H1 (cell line): Measurements from ENCODE around the gene CKAP5. TPM values are rescaled to one million over a fixed set of nuclear protein-coding genes. Genes with fewer than 3 reads are reported as not detected.

Experiments
- CTCF ChIA-PET: fragments of 300-600 bp; sonication (Branson Sonifier 250); formaldehyde crosslinking; loops from one replicate; lab custom pipeline; 2021; ENCODE audit not compliant: partially characterized antibody; lab: Charles Lee
- POLR2A ChIA-PET: fragments of 300-600 bp; sonication (Branson Sonifier 250); formaldehyde crosslinking; loops from one replicate; lab custom pipeline; 2021; ENCODE audit warnings: inconsistent platforms; ENCODE audit not compliant: partially characterized antibody; lab: Charles Lee
- DNase-seq, 2 experiments: peaks; one replicate each; pipeline versions ENCODE4 v3.0.0 to v3.0.0-alpha.2; 2010 to 2022; ENCODE audit warnings: low spot score in 2 of 2, low read depth in 1 of 2, mixed read lengths in 1 of 2
- FAIRE-seq: peaks from 2 replicates; lab custom pipeline; 2011; peaks lifted over from hg19 to GRCh38; lab: Jason Lieb, UNC
- H2AFZ ChIP-seq: 2 replicates; pipeline ENCODE4 v1.8.1; 2012; ENCODE audit warnings: low read length, inconsistent platforms
- H2AK5ac ChIP-seq: 2 replicates; pipeline ENCODE4 v1.6.1; 2013; ENCODE audit warnings: low read depth, low read length
- H2BK120ac ChIP-seq: replicated peaks from 2 replicates; pipeline ENCODE3; 2013; ENCODE audit warnings: low read depth, low read length, inconsistent platforms
- H2BK12ac ChIP-seq: 2 replicates; pipeline ENCODE4 v1.6.1; 2013; ENCODE audit warnings: low read depth, low read length
- H2BK15ac ChIP-seq: 2 replicates; pipeline ENCODE4 v1.6.1; 2013; ENCODE audit warnings: low read length
- H2BK20ac ChIP-seq: 2 replicates; pipeline ENCODE4 v1.6.1; 2013; ENCODE audit warnings: low read length
- H2BK5ac ChIP-seq: 2 replicates; pipeline ENCODE4 v1.6.1; 2013; ENCODE audit warnings: low read depth, low read length
- H3K14ac ChIP-seq: 2 replicates; pipeline ENCODE4 v1.6.1; 2013; ENCODE audit warnings: inconsistent platforms; ENCODE audit not compliant: insufficient read length
- H3K18ac ChIP-seq: 2 replicates; pipeline ENCODE4 v1.6.1; 2013; ENCODE audit warnings: low read length; ENCODE audit errors: extremely low read depth
- H3K23ac ChIP-seq: 2 replicates; pipeline ENCODE4 v1.6.1; 2013; ENCODE audit warnings: inconsistent platforms; ENCODE audit not compliant: insufficient read length
- H3K23me2 ChIP-seq: 2 replicates; pipeline ENCODE4 v1.6.1; 2013; ENCODE audit warnings: low read depth, low read length
- H3K27ac ChIP-seq: 2 replicates; pipeline ENCODE4 v1.6.1; 2011; ENCODE audit warnings: low read depth, low read length, inconsistent platforms
- H3K27me3 ChIP-seq, 4 experiments: replicated peaks in 1 of 4; 1 replicate in 1 of 4; 2 replicates in 3 of 4; pipeline versions ENCODE4 v1.6.1 to v1.8.1; 2011 to 2013; ENCODE audit warnings: low read length in 3 of 4, mild to moderate bottlenecking in 3 of 4, inconsistent platforms in 2 of 4, mixed read lengths in 2 of 4, moderate library complexity in 1 of 4; ENCODE audit not compliant: control insufficient read depth in 3 of 4, insufficient read depth in 3 of 4; ENCODE audit errors: extremely low read depth in 1 of 4
- H3K36me3 ChIP-seq, 4 experiments: 2 replicates each; pipeline versions ENCODE4 v1.6.1 to v1.8.1; 2011 to 2013; ENCODE audit warnings: mild to moderate bottlenecking in 4 of 4, low read length in 3 of 4, moderate library complexity in 2 of 4, control low read depth in 1 of 4, inconsistent platforms in 1 of 4; ENCODE audit not compliant: insufficient read depth in 4 of 4, control insufficient read depth in 2 of 4
- H3K4ac ChIP-seq: replicated peaks from 2 replicates; pipeline ENCODE3; 2013; ENCODE audit warnings: low read length, low read depth, mixed read lengths, inconsistent platforms; ENCODE audit not compliant: insufficient read length
- H3K4me1 ChIP-seq, 4 experiments: replicated peaks in 1 of 4; 1 replicate in 1 of 4; 2 replicates in 3 of 4; pipeline versions ENCODE4 v1.6.1 to v1.8.1; 2011 to 2013; ENCODE audit warnings: low read length in 3 of 4, inconsistent platforms in 2 of 4, mixed read lengths in 1 of 4; ENCODE audit not compliant: insufficient read depth in 4 of 4, control insufficient read depth in 3 of 4
- H3K4me2 ChIP-seq, 2 experiments: 2 replicates each; pipeline versions ENCODE4 v1.6.1 to v1.8.1; 2011 to 2013; ENCODE audit warnings: low read depth in 2 of 2, low read length in 2 of 2, control low read depth in 1 of 2, inconsistent platforms in 1 of 2, mild to moderate bottlenecking in 1 of 2; ENCODE audit not compliant: insufficient read depth in 1 of 2
- H3K4me3 ChIP-seq, 4 experiments: fragments of 200-600, 300-600 bp in 1 of 4; sonication (generic), shearing (Covaris generic), sonication (Bioruptor Twin) in 1 of 4; 2 replicates each; pipeline versions ENCODE4 v1.5.1 to v1.8.1; 2011 to 2016; ENCODE audit warnings: low read length in 4 of 4, low read depth in 3 of 4, control low read depth in 2 of 4, inconsistent platforms in 2 of 4, mild to moderate bottlenecking in 2 of 4, mixed read lengths in 1 of 4, moderate library complexity in 1 of 4; ENCODE audit not compliant: insufficient read depth in 2 of 4; ENCODE audit errors: extremely low read depth in 1 of 4
- H3K56ac ChIP-seq: replicated peaks from 2 replicates; pipeline ENCODE3; 2013; ENCODE audit warnings: low read depth, mild to moderate bottlenecking, mixed read lengths, low read length, inconsistent platforms; ENCODE audit not compliant: insufficient read length
- H3K79me1 ChIP-seq: 2 replicates; pipeline ENCODE4 v1.6.1; 2013; ENCODE audit warnings: low read depth, low read length, control low read depth
- H3K79me2 ChIP-seq, 2 experiments: 2 replicates each; pipeline versions ENCODE4 v1.6.1 to v1.8.1; 2012 to 2013; ENCODE audit warnings: low read length in 2 of 2, mild to moderate bottlenecking in 2 of 2, inconsistent platforms in 1 of 2; ENCODE audit not compliant: insufficient read depth in 2 of 2, control insufficient read depth in 1 of 2
- H3K9ac ChIP-seq, 4 experiments: replicated peaks in 1 of 4; 1 replicate in 1 of 4; 2 replicates in 3 of 4; pipeline versions ENCODE4 v1.6.1 to v1.8.1; 2011 to 2013; ENCODE audit warnings: low read depth in 3 of 4, low read length in 3 of 4, control low read depth in 2 of 4, mild to moderate bottlenecking in 2 of 4, moderate library complexity in 2 of 4, inconsistent platforms in 1 of 4; ENCODE audit errors: extremely low read depth in 1 of 4
- H3K9me3 ChIP-seq, 2 experiments: 2 replicates each; pipeline versions ENCODE4 v1.6.1 to v1.8.1; 2012 to 2013; ENCODE audit warnings: mild to moderate bottlenecking in 2 of 2, moderate library complexity in 2 of 2, control low read depth in 1 of 2, inconsistent platforms in 1 of 2, low read depth in 1 of 2, low read length in 1 of 2, mixed read lengths in 1 of 2; ENCODE audit not compliant: insufficient read depth in 2 of 2
- H4K20me1 ChIP-seq, 2 experiments: replicated peaks in 1 of 2; 2 replicates each; pipeline versions ENCODE3 to v1.8.1; 2011 to 2013; ENCODE audit warnings: inconsistent platforms in 2 of 2, low read length in 2 of 2, mild to moderate bottlenecking in 1 of 2; ENCODE audit not compliant: insufficient read depth in 2 of 2, control insufficient read depth in 1 of 2
- H4K5ac ChIP-seq: 2 replicates; pipeline ENCODE4 v1.6.1; 2013; ENCODE audit warnings: low read length, low read depth, mixed read lengths, inconsistent platforms; ENCODE audit not compliant: insufficient read length
- H4K8ac ChIP-seq: 2 replicates; pipeline ENCODE4 v1.8.0; 2013; ENCODE audit warnings: mild to moderate bottlenecking, moderate library complexity, low read length, inconsistent platforms; ENCODE audit not compliant: insufficient read depth; ENCODE audit errors: extremely low read depth
- H4K91ac ChIP-seq: replicated peaks from 2 replicates; pipeline ENCODE3; 2013; ENCODE audit warnings: low read length, mixed read lengths, inconsistent platforms; ENCODE audit not compliant: insufficient read length
- CBX5 ChIP-seq: fragments of 300-800, 300-1000 bp; sonication (generic); IDR thresholded peaks from 2 replicates; pipeline ENCODE4 v1.7.1; 2016; ENCODE audit warnings: antibody characterized with exemption, low read length, low read depth
- CEBPB ChIP-seq: IDR thresholded peaks from 2 replicates; pipeline ENCODE4 v1.6.1; 2012; ENCODE audit warnings: low read depth, low read length
- KDM4A ChIP-seq: IDR thresholded peaks from one replicate; pipeline ENCODE4 v1.7.1; 2012; ENCODE audit warnings: low read depth, mild to moderate bottlenecking, moderate library complexity, low read length, inconsistent platforms; ENCODE audit not compliant: severe bottlenecking
- PHF8 ChIP-seq: fragments of 200-600 bp; sonication (generic); conservative IDR thresholded peaks from 2 replicates; pipeline ENCODE4 v1.7.1; 2012; ENCODE audit warnings: low read depth, mild to moderate bottlenecking, inconsistent platforms, low read length, moderate library complexity
- RBBP5 ChIP-seq: IDR thresholded peaks from 2 replicates; pipeline ENCODE4 v1.7.1; 2012; ENCODE audit warnings: low read depth, mild to moderate bottlenecking, inconsistent platforms, low read length, moderate library complexity, borderline replicate concordance
- RNF2 ChIP-seq: fragments of 200-900, 300-1000 bp; sonication (generic); IDR thresholded peaks from 2 replicates; pipeline ENCODE4 v1.7.1; 2016; ENCODE audit warnings: borderline replicate concordance, low read depth, mild to moderate bottlenecking, antibody characterized with exemption, low read length; ENCODE audit not compliant: poor library complexity, severe bottlenecking; ENCODE audit errors: missing control alignments
- SIN3A ChIP-seq, 2 experiments: IDR thresholded peaks in 1 of 2; conservative IDR thresholded peaks in 1 of 2; 2 replicates each; pipeline ENCODE4 v1.6.1; 2011 to 2012; ENCODE audit warnings: low read length in 2 of 2, improper control_type of control experiment in 1 of 2, low read depth in 1 of 2, mild to moderate bottlenecking in 1 of 2
- SP1 ChIP-seq: IDR thresholded peaks from 2 replicates; pipeline ENCODE4 v1.6.1; 2011; ENCODE audit warnings: low read depth, low read length
- TAF1 ChIP-seq: IDR thresholded peaks from 2 replicates; pipeline ENCODE4 v1.6.1; 2011; ENCODE audit warnings: mild to moderate bottlenecking, low read depth, low read length
- WGBS, 2 experiments: shearing (Covaris generic) in 1 of 2; methylation state at CpG; one replicate each; pipeline versions ENCODE4 v1.1.6 to v1.1.7; 2013 to 2015; ENCODE audit warnings: low lambda C conversion rate in 2 of 2, mixed read lengths in 2 of 2, inconsistent platforms in 1 of 2, low coverage in 1 of 2, missing lambda C conversion rate in 1 of 2; ENCODE audit not compliant: insufficient replicate concordance in 2 of 2, insufficient coverage in 1 of 2, insufficient read length in 1 of 2; ENCODE audit errors: extremely low coverage in 1 of 2, missing lambda C conversion rate in 1 of 2; 5-methylcytosine and 5-hydroxymethylcytosine counted together
- polyA plus RNA-seq, 7 experiments: library from polyadenylated mRNA; depleted of rRNA in 3 of 7; stranded (reverse) in 5 of 7; unstranded in 2 of 7; fragments of >200 nt in 5 of 7; fragments of 200-250 nt in 2 of 7; gene quantifications; 1 replicate in 5 of 7; 2 replicates in 1 of 7; 4 replicates in 1 of 7; pipeline versions ENCODE4 v1.2.1 to v1.2.3, GENCODE V29; 2011 to 2013; ENCODE audit warnings: missing spikeins in 2 of 7, mixed read lengths in 2 of 7
- total RNA-seq: library from RNA; stranded (reverse); fragmentation: NEBNext Ultra II Directional; extraction: Animal tissue kit (Norgen Biotek cat#: 25700); gene quantifications from 2 replicates; pipeline ENCODE4 v1.2.1, GENCODE V29; 2021

Gene CKAP5
- total and polyA plus RNA-seq, 2 of the 8 experiments (the other 6 are each of a cell fraction or from before 2014, with no cell fraction given), result 64.8 to 185 TPM

- Histone ChIP-seq H3K9ac (no peak overlapping the region), H4K20me1 (peaks cover 0 to 2% of the 10 kb centered on the region in 2 experiments), H2BK15ac (no peak overlapping the region), H3K4me2 (no peak overlapping the region), H3K4ac (no peak overlapping the region), H2AK5ac (no peak overlapping the region), H3K9me3 (no peaks in the 10 kb centered on the region), H3K27me3 (no peaks in the 10 kb centered on the region), H2BK12ac (no peak overlapping the region), H3K23me2 (no peaks in the 10 kb centered on the region), H4K8ac (no peak overlapping the region), H4K5ac (no peak overlapping the region), H3K79me2 (no peaks in the 10 kb centered on the region), H4K91ac (no peak overlapping the region), H2AFZ (no peak overlapping the region), H3K14ac (no peak overlapping the region), H2BK5ac (no peak overlapping the region), H3K4me3 (no peak overlapping the region), H3K79me1 (no peaks in the 10 kb centered on the region), H3K27ac (no peak overlapping the region), H3K4me1 (no peaks in the 10 kb centered on the region), H3K18ac (no peak overlapping the region), H3K56ac (no peak overlapping the region), H3K36me3 (peaks cover under 1 to 36% (median 23%) of the 10 kb centered on the region in 4 experiments; a peak in 6 of 8 replicates), H2BK120ac (no peak overlapping the region), H3K23ac (no peak overlapping the region), H2BK20ac (no peak overlapping the region)
- CTCF ChIA-PET, result interaction anchor here (0.9 to 1.5 kb wide), 3 partner anchors 19 to 293 kb away, joined by 3 to 5 read pairs (median 5); no protein-coding TSS in a partner anchor
- no peak for FAIRE-seq
- no peak for DNase-seq
- POLR2A ChIA-PET, result no interaction called here
- 98% methylated on average over 4 of the region's 4 CpGs; no CpG with 5 or more reads in 1 of the 2 experiments for WGBS, 2 experiments
- TF ChIP-seq CEBPB (no peak), TAF1 (no peak), SP1 (no peak), CBX5 (no peak), KDM4A (no peak), RBBP5 (no peak), PHF8 (no peak), RNF2 (no peak), SIN3A (conservative IDR thresholded peaks at IDR 0.05 in 1 of 2, IDR thresholded peaks at IDR 0.05 in 1 of 2; ENCODE audit: low read depth in 1 of 2, low read length in 2 of 2) (no peak)
Observed at GRCh38 chr11:46860218-46860617, 14.1 kb upstream of the CKAP5 start.
